ENCODE measurements around the gene MRPS26.
"Not testable (repeated sequence)": the region's sequence is repeated elsewhere in the genome, so short reads cannot be mapped to it uniquely, and the experiment has no call there.

Gene MRPS26

DNA sequence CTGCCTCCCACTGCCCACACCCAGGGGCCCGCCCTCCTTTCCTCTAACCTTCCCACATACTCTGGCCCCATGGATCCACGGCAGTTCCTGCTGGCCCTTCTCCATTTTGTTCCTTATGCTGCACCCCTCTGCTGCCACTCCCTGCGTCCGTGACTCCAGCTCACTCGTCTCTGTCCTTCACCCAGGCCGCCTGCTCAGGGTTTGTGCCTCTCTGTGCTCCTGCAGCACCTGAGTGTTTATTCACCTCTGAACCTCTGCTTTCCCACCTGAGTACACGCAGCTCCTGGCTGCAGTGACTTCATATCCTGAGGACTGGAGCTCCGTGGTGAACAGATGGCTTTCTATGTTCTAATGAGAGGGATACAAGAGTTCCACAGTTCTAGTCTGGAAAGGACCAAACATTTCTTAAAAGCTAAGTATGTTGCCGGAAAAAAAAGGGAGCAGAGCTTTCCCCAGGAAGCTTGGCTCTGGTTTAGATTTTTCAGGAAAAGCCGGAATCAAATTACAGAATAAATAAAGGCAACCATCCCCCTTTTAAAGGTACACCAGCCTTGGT, 3.9 kb upstream of the MRPS26 start:
- DNase-seq (ENCODE audit: low read depth in 3 of 3): no peak

DNA sequence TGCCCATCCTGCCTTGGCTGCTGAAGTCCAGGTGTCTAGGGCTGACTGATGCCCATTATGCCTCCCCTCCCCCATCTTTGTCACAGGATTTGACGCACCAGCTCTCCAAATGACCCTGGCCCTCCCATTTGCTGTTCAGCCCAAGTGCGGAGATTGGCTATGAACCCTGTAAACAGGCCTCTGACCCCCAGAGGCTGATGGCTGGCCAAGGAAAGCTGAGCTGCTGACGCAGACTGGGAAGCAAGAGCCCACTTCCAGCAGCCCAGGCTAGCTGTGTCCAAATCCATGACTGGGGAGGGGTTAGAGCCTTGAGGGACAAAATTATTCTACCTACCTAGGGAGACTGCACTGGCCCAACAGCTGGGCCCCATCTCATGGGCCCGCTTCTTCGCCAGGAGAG, 3.2 kb upstream of the MRPS26 start:
- no peak for DNase-seq (ENCODE audit: low read depth in 3 of 3)

- DNase-seq (ENCODE audit: low read depth in 3 of 3): no peak
Observed at GRCh38 chr20:3043322-3043721, 2.5 kb upstream of the MRPS26 start, which contains the start of gene GNRH2. GNRH2 (plus strand) TSS chr20:3043622; CDS start chr20:3044415, 793 bp downstream.

DNA sequence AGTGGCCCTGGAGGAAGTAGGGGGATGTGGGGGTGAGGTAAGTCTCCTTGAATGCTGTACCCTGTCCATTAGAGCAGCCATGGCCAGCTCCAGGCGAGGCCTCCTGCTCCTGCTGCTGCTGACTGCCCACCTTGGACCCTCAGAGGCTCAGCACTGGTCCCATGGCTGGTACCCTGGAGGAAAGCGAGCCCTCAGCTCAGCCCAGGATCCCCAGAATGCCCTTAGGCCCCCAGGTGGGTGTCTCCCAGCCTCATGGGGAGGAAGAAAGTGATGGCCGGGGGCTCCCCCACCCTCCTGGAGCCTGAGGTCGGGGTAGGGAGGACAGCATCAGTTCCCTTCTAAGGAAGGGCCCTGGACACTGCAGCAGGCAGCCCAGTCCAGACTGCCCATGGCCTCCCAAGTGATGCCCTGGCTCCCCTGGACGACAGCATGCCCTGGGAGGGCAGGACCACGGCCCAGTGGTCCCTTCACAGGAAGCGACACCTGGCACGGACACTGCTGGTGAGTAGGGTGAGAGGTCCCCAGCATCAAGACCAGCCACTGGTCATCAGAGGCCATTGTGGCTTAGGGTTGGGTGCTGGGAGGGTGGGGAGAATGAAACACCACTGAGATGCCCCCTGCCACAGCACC, 1.4 kb upstream of the MRPS26 start:
- no peak for DNase-seq (ENCODE audit: low read depth in 3 of 3)

GRCh38 chr20:3045042-3045815, 623 bp upstream of the MRPS26 start:
- peak in 1 of 3 experiments; percentile 68 for DNase-seq (ENCODE audit: low read depth in 3 of 3)

- no peak for DNase-seq (ENCODE audit: low read depth in 3 of 3)
Observed at GRCh38 chr20:3046677-3047462, 1.0 kb downstream of the MRPS26 start.

DNA sequence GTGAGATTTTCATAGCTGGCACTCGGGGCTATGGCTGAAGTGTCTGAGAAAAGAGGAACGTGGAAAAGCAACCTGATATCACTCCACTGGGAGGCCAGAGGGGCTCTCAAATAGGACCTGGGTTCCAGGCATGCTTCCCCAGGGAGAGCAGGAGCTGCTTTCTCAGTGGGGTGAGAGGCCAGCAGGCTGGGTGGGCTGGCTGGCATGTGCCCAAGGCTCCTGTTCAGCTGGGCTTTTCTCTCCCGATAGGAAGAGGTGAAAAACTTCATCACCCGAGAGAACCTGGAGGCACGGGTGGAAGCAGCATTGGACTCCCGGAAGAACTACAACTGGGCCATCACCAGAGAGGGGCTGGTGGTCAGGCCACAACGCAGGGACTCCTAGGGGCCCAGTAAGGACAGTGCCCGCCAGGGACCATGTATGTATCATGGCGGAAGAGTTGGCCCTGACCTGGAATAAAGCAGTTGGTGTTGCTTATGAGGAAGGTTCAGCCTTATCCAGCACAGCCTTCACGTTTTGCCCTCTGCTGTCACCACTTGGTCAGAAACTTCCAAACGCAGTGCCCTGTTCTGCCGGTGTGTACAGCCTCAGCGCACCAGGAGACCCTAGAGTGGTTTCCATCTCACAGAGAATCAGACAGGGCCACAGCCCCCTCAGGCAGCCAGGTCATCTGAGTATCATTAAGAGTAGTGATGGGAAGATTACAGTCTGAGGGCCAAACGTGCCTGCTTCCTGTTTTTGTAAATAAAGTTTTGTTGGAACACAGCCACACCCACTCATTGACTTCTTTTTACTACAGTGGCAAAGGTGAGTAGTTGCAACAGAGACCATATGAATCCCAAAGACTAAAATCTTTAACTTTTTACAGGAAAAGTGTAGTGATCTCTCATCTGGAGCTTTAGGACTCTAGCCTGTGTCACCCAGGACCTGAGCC, 1.9 kb downstream of the MRPS26 start:
- DNase-seq (ENCODE audit: low read depth in 3 of 3): no peak

DNA sequence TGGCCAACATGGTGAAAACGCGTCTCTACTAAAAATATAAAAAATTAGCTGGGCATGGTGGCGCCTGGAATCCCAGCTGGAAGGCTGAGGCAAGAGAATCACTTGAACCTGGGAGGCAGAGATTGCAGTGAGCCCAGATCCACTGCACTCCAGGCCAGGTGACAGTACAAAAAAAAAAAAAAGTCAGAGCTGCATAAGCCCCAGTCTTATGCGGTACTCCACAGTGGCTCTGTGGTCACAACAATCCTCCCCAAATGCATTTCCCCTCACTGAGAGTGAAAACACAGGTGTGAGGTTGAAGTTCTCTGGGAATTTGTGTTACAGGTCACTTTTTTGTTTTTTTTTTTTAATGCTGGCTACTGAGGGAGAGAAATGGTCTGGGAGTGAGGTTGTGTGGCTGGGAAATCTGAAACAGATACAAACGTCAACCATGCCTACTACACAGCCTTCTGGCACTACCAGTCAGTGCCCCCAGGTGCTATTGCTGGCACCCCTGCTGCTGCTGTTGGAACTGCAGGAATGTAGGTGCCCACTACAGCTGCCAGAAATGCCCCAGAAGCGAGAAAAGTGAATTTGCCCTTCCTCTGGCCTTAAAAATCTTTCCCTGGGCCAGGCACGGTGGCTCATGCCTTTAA, 5.7 kb downstream of the MRPS26 start:
- no peak for DNase-seq (ENCODE audit: low read depth in 3 of 3)

- no peak for DNase-seq (ENCODE audit: low read depth in 3 of 3)
Observed at GRCh38 chr20:3059489-3059888, 13.6 kb downstream of the MRPS26 start.

- not testable (repeated sequence) for DNase-seq (ENCODE audit: low read depth in 3 of 3)
Observed at GRCh38 chr20:3064119-3064518, 18.3 kb downstream of the MRPS26 start.

- DNase-seq (ENCODE audit: low read depth in 3 of 3): no peak
Observed at GRCh38 chr20:3067139-3068014, 21.5 kb downstream of the MRPS26 start.

GRCh38 chr20:3068075-3068474, 22.2 kb downstream of the MRPS26 start:
- DNase-seq (ENCODE audit: low read depth in 3 of 3): no peak

- no peak for DNase-seq (ENCODE audit: low read depth in 3 of 3)
Observed at GRCh38 chr20:3068986-3069900, 23.4 kb downstream of the MRPS26 start.

- no peak for DNase-seq (ENCODE audit: low read depth in 3 of 3)
Observed at GRCh38 chr20:3070725-3071124, 24.9 kb downstream of the MRPS26 start.

DNA sequence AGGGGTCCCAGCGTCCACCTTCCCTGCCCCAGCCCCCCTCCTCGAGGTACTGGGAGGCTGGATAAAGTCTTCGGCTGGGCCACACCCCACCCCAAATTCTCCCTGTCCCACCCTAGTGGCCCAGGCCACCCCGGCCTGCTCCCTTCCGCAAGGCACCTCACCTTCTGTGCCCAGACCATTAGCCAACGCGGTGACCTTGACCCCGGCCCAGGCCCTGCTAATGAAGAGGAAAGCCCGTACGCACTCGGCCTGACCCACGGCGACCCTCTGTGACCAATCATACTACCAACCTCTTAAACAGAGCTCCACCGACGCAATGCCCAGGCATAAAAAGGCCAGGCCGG, 25.4 kb downstream of the MRPS26 start:
- no peak for DNase-seq (ENCODE audit: low read depth in 3 of 3)

- peak; percentile 25 to 73 (median 33) for DNase-seq (ENCODE audit: low read depth in 3 of 3)
Observed at GRCh38 chr20:3071610-3072529, 26.0 kb downstream of the MRPS26 start, which contains the start of gene OXT. OXT (plus strand) TSS chr20:3071620; CDS start chr20:3071656, 36 bp downstream.

- no peak for DNase-seq (ENCODE audit: low read depth in 3 of 3)
Observed at GRCh38 chr20:3072530-3073250, 26.8 kb downstream of the MRPS26 start.

Data from stimulated activated CD4-positive, alpha-beta T cell treated with anti-CD3 and anti-CD28 coated beads, TNF-alpha, amount 100 ng/mL, for 24 hours (primary cell).